K562 (cell line): ENCODE measurements around the gene TUT1. TPM values are rescaled to one million over a fixed set of nuclear protein-coding genes. Genes with fewer than 3 reads are reported as not detected.

Experiments used
- ARID2 ChIP-seq: fragments of 450-650 bp; IDR thresholded peaks from 2 replicates; pipeline ENCODE4 v1.6.1; 2017; ENCODE audit warnings: antibody characterized with exemption, mild to moderate bottlenecking
- ATF7 ChIP-seq: fragments of 450-650 bp; IDR thresholded peaks from 2 replicates; pipeline ENCODE4 v1.7.1; 2014; ENCODE audit warnings: mild to moderate bottlenecking, moderate library complexity
- DIDO1 ChIP-seq: fragments of 450-650 bp; IDR thresholded peaks from 2 replicates; pipeline ENCODE4 v1.6.1; 2016; ENCODE audit warnings: low read depth, missing biosample characterization, missing genetic modification characterization
- GATA2 ChIP-seq: sonication (generic); formaldehyde crosslinking; IDR thresholded peaks from 2 replicates; pipeline ENCODE4 v1.4.0; 2020; ENCODE audit warnings: mild to moderate bottlenecking, missing genetic modification reagents
- HLTF ChIP-seq: fragments of 450-650 bp; IDR thresholded peaks from 2 replicates; pipeline ENCODE4 v1.6.1; 2016
- NFE2L1 ChIP-seq: fragments of 450-650 bp; IDR thresholded peaks from 2 replicates; pipeline ENCODE4 v1.6.1; 2016; ENCODE audit warnings: missing genetic modification characterization, low read depth, mild to moderate bottlenecking, missing compliant biosample characterization, moderate library complexity, borderline replicate concordance
- SRF ChIP-seq, 2 experiments: fragments of 250-450, 450-650 bp in 1 of 2; sonication (Bioruptor Pico) in 1 of 2; sonication (generic) in 1 of 2; formaldehyde crosslinking; IDR thresholded peaks; 2 replicates each; pipeline versions ENCODE4 v1.5.0 to v1.5.1; 2020 to 2022; ENCODE audit warnings: mild to moderate bottlenecking in 1 of 2, missing genetic modification reagents in 1 of 2
- ZBTB40 ChIP-seq, 2 experiments: fragments of 450-650 bp in 1 of 2; sonication (generic) in 1 of 2; formaldehyde crosslinking in 1 of 2; IDR thresholded peaks; 2 replicates each; pipeline versions ENCODE4 v1.7.1 to v1.9.0; 2016 to 2022; ENCODE audit warnings: inconsistent platforms in 1 of 2, mild to moderate bottlenecking in 1 of 2, missing genetic modification reagents in 1 of 2
- ZNF561 ChIP-seq: fragments of 450-650 bp; formaldehyde crosslinking; conservative IDR thresholded peaks from 2 replicates; pipeline ENCODE4 v1.4.0; 2020; ENCODE audit warnings: mild to moderate bottlenecking, moderate library complexity
- polyA plus RNA-seq, 8 experiments: library from polyadenylated mRNA; depleted of rRNA in 4 of 8; stranded (reverse) in 5 of 8; unstranded in 3 of 8; fragments of >200 nt; fragmentation: Nextera tagmentation in 2 of 8; fragmentation: Illumina TruSeq in 1 of 8; extraction: Ambion mirVana in 2 of 8; extraction: Trizol in 1 of 8; gene quantifications; 2 replicates each; pipeline versions ENCODE4 v1.2.1 to v1.2.3, GENCODE V29; 2011 to 2014; ENCODE audit warnings: inconsistent platforms in 1 of 8, missing spikeins in 1 of 8
- total RNA-seq, 7 experiments: library from RNA; depleted of rRNA in 6 of 7; stranded (reverse); fragments of >200 nt in 6 of 7; fragmentation: Illumina TruSeq in 2 of 7; extraction: Trizol in 2 of 7; gene quantifications; 2 replicates each; pipeline versions ENCODE4 v1.2.1 to v1.2.3, GENCODE V29; 2011 to 2021; ENCODE audit warnings: low replicate concordance in 1 of 7
- TF ChIP-seq, protein P1 (sequence below): sonication (generic); formaldehyde crosslinking; IDR thresholded peaks from 2 replicates; pipeline ENCODE4 v1.8.0; 2023; ENCODE audit warnings: missing genetic modification reagents, mild to moderate bottlenecking, borderline replicate concordance
- TF ChIP-seq, protein P2 (sequence below): sonication (generic); formaldehyde crosslinking; IDR thresholded peaks from 2 replicates; pipeline ENCODE4 v1.9.0; 2022; ENCODE audit warnings: mild to moderate bottlenecking, missing genetic modification reagents

The TUT1 gene
- total and polyA plus RNA-seq, 9 of the 15 experiments (the other 6 are each of a cell fraction or from before 2014, with no cell fraction given) = 0.66 to 44.3 (median 15.7) TPM

DNA sequence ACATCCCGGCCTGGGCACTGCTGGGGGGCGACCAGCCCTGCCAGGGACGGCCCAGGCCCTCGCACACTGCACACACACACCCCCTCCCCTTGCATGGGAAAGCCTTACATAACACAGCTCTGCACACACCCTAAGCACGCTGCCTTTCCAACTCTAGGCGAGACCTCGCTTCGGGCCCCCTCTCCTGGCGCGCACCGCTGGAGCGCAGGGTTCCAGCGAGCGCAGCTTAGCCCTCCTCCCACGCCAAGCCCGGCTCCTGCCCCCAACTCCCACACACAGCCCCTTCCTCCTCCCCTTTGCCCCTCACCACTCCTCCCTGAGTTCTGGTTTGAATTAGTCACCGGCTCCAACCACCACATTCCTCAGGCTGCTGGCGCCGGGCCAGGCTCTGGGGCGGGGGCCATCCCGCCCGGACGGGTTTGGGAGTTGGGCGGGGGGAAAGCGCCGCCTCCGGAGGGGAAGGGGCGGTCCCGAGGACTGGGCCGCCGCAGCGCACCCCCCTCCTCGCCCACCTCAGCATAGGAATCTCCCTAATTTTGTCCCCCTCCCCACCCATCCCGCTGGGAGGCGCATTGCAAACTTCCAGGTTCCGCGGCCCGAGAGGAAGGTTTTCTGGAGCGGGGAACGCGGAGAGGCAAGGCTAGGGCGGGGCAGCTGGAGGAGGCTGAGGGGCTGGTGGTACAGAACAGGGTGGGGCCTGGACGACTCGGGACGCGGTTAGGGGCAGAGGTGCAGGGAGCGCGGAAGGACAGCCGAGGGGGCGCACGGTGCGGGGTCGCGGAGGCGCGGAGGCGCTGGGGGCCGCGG, 45.7 kb downstream of the TUT1 start (continued):
- TF ChIP-seq, protein P1, sequence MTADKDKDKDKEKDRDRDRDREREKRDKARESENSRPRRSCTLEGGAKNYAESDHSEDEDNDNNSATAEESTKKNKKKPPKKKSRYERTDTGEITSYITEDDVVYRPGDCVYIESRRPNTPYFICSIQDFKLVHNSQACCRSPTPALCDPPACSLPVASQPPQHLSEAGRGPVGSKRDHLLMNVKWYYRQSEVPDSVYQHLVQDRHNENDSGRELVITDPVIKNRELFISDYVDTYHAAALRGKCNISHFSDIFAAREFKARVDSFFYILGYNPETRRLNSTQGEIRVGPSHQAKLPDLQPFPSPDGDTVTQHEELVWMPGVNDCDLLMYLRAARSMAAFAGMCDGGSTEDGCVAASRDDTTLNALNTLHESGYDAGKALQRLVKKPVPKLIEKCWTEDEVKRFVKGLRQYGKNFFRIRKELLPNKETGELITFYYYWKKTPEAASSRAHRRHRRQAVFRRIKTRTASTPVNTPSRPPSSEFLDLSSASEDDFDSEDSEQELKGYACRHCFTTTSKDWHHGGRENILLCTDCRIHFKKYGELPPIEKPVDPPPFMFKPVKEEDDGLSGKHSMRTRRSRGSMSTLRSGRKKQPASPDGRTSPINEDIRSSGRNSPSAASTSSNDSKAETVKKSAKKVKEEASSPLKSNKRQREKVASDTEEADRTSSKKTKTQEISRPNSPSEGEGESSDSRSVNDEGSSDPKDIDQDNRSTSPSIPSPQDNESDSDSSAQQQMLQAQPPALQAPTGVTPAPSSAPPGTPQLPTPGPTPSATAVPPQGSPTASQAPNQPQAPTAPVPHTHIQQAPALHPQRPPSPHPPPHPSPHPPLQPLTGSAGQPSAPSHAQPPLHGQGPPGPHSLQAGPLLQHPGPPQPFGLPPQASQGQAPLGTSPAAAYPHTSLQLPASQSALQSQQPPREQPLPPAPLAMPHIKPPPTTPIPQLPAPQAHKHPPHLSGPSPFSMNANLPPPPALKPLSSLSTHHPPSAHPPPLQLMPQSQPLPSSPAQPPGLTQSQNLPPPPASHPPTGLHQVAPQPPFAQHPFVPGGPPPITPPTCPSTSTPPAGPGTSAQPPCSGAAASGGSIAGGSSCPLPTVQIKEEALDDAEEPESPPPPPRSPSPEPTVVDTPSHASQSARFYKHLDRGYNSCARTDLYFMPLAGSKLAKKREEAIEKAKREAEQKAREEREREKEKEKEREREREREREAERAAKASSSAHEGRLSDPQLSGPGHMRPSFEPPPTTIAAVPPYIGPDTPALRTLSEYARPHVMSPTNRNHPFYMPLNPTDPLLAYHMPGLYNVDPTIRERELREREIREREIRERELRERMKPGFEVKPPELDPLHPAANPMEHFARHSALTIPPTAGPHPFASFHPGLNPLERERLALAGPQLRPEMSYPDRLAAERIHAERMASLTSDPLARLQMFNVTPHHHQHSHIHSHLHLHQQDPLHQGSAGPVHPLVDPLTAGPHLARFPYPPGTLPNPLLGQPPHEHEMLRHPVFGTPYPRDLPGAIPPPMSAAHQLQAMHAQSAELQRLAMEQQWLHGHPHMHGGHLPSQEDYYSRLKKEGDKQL = no peak
- TF ChIP-seq GATA2 (CRISPR knock-in tag) (no peak), NFE2L1 (no peak), ZBTB40 (IDR thresholded peaks at IDR 0.05) (0 out of 2 replicates have a peak, but pooled peaks have one; percentile 47), ZBTB40 (CRISPR knock-in tag; IDR thresholded peaks at IDR 0.05) (no peak), DIDO1 (no peak), ZNF561 (CRISPR knock-in tag) (no peak), SRF (CRISPR knock-in tag; IDR thresholded peaks at IDR 0.05) (no peak), HLTF (no peak), ARID2 (no peak), ATF7 (no peak)
- TF ChIP-seq, protein P2, sequence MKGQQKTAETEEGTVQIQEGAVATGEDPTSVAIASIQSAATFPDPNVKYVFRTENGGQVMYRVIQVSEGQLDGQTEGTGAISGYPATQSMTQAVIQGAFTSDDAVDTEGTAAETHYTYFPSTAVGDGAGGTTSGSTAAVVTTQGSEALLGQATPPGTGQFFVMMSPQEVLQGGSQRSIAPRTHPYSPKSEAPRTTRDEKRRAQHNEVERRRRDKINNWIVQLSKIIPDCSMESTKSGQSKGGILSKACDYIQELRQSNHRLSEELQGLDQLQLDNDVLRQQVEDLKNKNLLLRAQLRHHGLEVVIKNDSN (CRISPR knock-in tag) = no peak
